Left renal cortex interstitium (tissue), 4 donors: Measurements from ENCODE around the gene DMBT1. TPM values are rescaled to one million over a fixed set of nuclear protein-coding genes. Genes with fewer than 3 reads are reported as not detected.

Experiments used
- DNase-seq, 4 donors: peaks; one replicate each; pipeline ENCODE4 v3.0.0-alpha.2; 2013; ENCODE audit warnings: low read depth in 4 of 4, low spot score in 2 of 4, missing footprints in 1 of 4
- polyA plus RNA-seq, 4 donors: library from polyadenylated mRNA; unstranded; fragments of 120-200 nt; gene quantifications; one replicate each; pipeline ENCODE4 v1.2.1, GENCODE V29; 2013; ENCODE audit not compliant: insufficient read length in 4 of 4

DMBT1 gene
- polyA plus RNA-seq, 4 donors: 0.03 to 0.14 (median 0.05) TPM

DNA sequence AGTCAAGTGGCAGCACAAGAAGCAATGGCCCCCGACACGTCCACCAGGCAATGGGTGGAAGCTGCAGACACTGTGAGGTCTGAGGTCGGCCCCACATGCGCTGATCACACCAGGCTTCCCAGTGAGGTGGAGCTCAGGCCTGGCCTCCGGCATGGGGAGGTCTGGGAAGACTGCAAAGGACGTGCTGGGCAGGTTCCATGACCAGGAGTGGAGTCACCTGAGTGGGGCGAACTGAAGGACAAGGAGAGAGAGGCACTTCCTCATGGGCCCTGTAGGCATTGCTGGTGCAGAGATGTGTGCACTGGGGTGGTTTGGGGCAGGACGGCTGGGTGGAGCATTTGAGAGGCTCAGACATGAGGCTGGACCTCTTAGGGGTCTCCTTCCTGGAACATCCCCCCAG lies 103.9 kb downstream of the DMBT1 start:
- DNase-seq: no peak

- peak in 2 of 4 donors; percentile 7 to 16 for DNase-seq
These were observed 104.8 kb downstream of the DMBT1 start for GRCh38 chr10:122665329-122665860.

DNA sequence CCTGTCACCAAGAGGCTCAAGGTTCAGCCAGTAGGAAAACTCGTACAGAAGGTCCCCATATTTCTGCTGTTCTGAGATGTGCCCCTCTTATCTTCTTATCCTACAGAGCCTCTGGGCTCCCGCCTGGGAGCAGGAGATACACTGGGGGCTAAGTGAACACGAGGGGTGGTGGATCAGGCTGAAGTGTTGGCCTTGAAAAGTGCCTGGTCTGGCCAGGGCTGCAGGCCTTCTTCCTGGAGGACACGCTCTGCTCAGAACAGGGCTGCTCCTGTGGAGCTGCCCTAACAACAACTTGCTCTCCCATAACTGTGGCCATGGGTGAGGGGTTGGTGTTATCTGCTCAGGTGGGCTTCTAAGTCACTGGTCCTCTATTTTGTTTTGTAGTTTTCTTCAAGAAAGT lies 105.4 kb downstream of the DMBT1 start:
- DNase-seq: no peak

- no peak for DNase-seq
These were observed 108.5 kb downstream of the DMBT1 start for GRCh38 chr10:122669045-122669444.

GRCh38 chr10:122669842-122670241 lies 109.3 kb downstream of the DMBT1 start:
- DNase-seq: no peak

DNA sequence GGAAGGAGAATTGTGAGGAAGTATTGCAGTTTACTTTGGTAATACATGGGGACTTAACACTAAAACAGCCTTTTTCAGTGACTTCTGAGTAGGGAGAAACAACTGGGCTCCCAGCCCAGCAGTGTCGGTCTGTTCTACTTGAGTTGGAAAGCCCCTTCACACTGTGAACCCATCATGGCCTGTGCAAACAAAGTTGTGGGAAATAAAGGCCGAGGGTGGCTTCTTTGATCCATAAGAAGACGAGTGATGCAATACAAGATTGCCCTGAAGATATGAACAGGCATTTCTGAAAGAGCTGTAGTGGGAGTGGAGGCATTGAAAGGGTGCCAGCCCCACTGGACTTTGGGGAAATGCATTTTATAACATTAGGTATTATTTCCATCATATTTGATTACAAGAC lies 110.8 kb downstream of the DMBT1 start:
- DNase-seq: no peak

DNA sequence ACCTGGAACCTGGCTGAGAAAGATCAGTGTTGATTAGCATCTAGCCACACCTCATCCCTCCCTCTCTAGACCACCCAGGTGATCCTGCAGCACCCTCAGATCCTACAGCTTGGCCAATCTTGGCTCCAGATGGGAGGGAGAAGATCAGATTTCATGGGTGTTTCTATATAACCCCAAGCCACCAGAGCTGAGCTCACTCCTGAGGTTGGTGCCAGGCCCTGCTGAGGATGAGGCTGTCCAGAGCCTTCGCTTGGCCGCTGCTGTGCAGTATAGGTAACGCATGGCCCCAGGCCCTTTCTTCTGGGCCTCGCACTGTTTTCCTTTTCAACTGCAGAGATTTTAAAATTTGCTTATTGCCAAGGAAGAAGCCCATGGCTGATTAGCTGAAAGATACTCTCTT lies 112.1 kb downstream of the DMBT1 start:
- DNase-seq: no peak

- DNase-seq: no peak
These were observed 112.7 kb downstream of the DMBT1 start for GRCh38 chr10:122673269-122673668.

- no peak for DNase-seq
These were observed 113.2 kb downstream of the DMBT1 start for GRCh38 chr10:122673731-122674130.

DNA sequence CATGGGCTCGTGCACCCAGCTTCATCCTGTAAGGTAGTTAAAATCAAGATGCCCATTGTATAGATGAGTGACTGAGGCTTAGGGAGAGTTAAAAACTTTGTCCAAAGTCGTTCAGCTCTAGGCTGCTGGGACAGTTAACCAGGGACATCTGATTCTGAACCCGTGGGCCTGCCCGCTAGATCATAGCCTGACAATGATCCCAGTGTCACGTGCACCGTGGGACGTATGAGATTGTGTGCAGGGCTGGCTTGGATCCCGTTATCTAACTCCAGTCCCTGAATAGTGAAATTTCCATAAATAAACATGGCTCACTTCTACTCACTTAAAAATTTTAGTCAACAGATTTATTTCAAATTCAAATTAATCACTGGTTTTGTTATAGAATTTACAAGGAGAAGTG lies 114.2 kb downstream of the DMBT1 start:
- no peak for DNase-seq

DNA sequence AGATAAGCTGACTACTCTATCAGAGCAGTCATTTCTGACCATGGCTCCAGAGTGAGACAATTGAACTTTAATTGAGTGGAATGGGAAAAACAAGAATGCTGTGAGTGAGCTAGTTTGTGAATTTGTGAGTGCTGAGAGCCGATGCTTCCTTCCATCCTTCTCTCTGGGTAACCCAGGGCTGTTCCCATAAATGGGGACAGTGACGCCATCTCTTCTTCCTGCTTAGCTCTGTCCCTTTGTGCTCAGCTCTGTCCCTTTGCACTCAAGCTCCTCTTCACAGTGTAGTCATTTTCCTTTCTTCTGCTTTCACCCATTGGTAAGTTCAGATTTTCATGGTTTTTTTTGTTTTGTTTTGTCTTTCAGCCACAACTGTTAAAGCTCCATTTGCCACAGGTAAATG lies 114.7 kb downstream of the DMBT1 start:
- DNase-seq: no peak

DNA sequence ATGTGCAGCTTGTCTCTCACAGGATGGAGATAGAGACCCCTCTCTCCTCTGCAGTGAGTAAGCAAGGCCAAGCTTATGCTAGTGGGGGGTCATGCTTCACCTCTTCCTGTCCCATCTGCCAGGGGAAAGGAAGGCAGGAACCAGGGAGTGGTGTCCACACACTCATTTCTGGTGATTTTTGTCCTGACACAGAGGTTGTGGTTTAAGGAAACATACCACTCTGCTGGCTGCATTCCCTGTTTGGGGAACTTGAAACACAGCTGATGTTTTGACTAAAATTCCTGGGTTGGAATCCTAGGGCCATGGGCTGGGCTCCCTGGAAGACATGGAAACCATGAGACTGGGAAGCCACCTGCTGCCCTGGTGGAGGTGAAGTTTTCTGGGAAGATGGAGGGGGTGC lies 117.7 kb downstream of the DMBT1 start:
- no peak for DNase-seq

DNA sequence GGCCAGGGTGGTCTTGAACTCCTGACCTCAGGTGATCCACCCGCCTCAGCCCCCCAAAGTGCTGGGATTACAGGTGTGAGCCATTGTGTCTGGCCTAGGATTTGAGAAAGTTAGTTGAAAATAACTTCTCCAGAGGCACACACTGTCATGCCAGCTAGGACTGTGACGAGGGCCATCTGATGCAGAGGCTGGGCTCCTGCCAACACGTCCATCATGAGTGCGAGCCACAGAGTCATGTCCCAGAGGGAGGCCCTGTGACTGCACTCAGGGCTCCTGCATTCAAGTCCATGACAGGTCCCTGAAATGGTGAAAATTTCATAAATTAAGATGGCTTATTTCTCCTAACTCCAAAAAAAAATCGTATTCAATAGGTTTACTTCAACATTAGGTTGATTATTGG lies 122.0 kb downstream of the DMBT1 start:
- DNase-seq: no peak

GRCh38 chr10:122688293-122688989 lies 127.9 kb downstream of the DMBT1 start:
- DNase-seq: peak in 2 of 4 donors; percentile 35 to 39

- no peak for DNase-seq
These were observed 128.7 kb downstream of the DMBT1 start for GRCh38 chr10:122689146-122689820.

DNA sequence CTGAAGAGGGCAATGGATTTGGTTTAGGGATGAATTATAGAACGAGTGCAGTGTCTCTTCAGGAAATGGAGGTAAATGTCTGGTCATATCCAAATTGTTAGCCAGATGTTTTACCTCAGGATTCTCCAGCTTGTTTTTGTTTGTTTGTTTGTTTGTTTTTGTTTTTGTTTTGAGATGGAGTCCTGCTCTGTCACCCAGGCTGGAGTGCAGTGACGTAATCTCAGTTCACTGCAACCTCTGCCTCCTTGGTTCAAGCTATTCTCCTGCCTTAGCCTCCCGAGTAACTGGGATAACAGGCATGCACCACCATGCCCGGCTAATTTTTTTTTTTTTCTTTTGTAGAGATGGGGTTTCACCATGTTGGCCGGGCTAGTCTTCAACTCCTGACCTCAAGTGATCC lies 132.2 kb downstream of the DMBT1 start:
- no peak for DNase-seq

Other genes with a start within 250 kb of the DMBT1 start
- 100 to 1,000 TPM in 1 of 4 donors, 10 to 100 TPM in 3; 83.6 to 123 (median 87.5) TPM for gene PLEKHA1, start 186.0 kb upstream of the DMBT1 start, polyA plus RNA-seq
- gene ARMS2, start 106.1 kb upstream of the DMBT1 start, polyA plus RNA-seq: under 1 TPM in 3 of 4 donors, not detected in 1; 0.22 to 0.36 (median 0.33) TPM
- gene HTRA1, start 99.2 kb upstream of the DMBT1 start, polyA plus RNA-seq: 100 to 1,000 TPM; 149 to 198 (median 175) TPM
- not detected for gene C10orf120, start 139.1 kb downstream of the DMBT1 start, polyA plus RNA-seq